Panc1 (cell line): ENCODE measurements around the gene SLC11A1.

ENCODE experiments used
- TF ChIP-seq, protein P1 (sequence below), 2 experiments: IDR thresholded peaks; 2 replicates each; pipeline ENCODE4 v1.6.1; 2011 to 2012; ENCODE audit warnings: low read depth in 2 of 2, control low read depth in 1 of 2, low read length in 1 of 2, mild to moderate bottlenecking in 1 of 2, moderate library complexity in 1 of 2; ENCODE audit not compliant: insufficient read depth in 1 of 2
- TF ChIP-seq, protein P2 (sequence below): fragments of 450-650 bp; IDR thresholded peaks from 2 replicates; pipeline ENCODE4 v1.5.1; 2017; ENCODE audit warnings: mild to moderate bottlenecking

DNA sequence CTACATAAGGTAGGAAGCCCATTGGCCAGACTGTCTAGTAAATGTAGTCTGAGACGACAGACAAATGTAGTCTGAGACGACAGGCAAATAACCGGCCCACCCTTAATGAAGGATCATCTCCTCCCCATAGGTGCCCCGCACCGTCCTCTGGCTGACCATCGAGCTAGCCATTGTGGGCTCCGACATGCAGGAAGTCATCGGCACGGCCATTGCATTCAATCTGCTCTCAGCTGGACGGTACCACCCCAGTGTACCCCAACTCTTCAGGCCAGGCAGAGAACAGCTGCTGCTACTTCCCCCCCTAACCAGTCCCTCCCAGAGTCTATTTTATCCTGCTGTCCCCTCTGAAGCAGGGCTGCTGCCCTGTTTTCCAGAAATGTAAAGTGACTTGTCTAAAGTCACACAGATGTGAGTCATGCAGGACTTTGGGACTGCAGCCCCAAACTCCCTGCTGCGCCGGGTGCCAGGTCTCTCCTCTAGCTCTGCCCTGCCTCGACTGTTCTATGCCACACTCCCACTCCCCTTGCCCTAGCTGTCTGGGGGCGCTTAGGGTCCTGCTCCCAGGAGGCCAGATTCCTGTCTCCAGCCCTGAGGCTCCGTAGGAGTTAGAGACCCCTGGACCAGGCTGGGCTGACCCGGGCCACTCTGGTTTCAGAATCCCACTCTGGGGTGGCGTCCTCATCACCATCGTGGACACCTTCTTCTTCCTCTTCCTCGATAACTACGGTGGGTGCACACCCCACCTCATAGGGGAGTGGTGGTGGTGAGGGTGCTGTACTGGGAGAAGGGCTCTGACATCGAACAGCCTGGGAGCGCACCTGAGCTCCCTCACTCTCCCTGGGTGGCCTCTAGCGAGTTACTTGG lies 4.7 kb downstream of the SLC11A1 start:
- TF ChIP-seq, protein P1, sequence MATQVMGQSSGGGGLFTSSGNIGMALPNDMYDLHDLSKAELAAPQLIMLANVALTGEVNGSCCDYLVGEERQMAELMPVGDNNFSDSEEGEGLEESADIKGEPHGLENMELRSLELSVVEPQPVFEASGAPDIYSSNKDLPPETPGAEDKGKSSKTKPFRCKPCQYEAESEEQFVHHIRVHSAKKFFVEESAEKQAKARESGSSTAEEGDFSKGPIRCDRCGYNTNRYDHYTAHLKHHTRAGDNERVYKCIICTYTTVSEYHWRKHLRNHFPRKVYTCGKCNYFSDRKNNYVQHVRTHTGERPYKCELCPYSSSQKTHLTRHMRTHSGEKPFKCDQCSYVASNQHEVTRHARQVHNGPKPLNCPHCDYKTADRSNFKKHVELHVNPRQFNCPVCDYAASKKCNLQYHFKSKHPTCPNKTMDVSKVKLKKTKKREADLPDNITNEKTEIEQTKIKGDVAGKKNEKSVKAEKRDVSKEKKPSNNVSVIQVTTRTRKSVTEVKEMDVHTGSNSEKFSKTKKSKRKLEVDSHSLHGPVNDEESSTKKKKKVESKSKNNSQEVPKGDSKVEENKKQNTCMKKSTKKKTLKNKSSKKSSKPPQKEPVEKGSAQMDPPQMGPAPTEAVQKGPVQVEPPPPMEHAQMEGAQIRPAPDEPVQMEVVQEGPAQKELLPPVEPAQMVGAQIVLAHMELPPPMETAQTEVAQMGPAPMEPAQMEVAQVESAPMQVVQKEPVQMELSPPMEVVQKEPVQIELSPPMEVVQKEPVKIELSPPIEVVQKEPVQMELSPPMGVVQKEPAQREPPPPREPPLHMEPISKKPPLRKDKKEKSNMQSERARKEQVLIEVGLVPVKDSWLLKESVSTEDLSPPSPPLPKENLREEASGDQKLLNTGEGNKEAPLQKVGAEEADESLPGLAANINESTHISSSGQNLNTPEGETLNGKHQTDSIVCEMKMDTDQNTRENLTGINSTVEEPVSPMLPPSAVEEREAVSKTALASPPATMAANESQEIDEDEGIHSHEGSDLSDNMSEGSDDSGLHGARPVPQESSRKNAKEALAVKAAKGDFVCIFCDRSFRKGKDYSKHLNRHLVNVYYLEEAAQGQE (IDR thresholded peaks at IDR 0.05; ENCODE audit: insufficient read depth in 1 of 2, low read depth in 2 of 2, low read length in 1 of 2): no peak
- TF ChIP-seq, protein P2, sequence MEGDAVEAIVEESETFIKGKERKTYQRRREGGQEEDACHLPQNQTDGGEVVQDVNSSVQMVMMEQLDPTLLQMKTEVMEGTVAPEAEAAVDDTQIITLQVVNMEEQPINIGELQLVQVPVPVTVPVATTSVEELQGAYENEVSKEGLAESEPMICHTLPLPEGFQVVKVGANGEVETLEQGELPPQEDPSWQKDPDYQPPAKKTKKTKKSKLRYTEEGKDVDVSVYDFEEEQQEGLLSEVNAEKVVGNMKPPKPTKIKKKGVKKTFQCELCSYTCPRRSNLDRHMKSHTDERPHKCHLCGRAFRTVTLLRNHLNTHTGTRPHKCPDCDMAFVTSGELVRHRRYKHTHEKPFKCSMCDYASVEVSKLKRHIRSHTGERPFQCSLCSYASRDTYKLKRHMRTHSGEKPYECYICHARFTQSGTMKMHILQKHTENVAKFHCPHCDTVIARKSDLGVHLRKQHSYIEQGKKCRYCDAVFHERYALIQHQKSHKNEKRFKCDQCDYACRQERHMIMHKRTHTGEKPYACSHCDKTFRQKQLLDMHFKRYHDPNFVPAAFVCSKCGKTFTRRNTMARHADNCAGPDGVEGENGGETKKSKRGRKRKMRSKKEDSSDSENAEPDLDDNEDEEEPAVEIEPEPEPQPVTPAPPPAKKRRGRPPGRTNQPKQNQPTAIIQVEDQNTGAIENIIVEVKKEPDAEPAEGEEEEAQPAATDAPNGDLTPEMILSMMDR: no peak
